Activated B cell treated with CpG ODN at 0.5 μM for 24 hours (primary cell): ENCODE data around the gene ARHGEF11. TPM values are rescaled to one million over a fixed set of nuclear protein-coding genes. Genes with fewer than 3 reads are reported as not detected.

Experiments
- ATAC-seq: fragments of 200-7000 bp; cut with Tn5 transposase; one replicate; pipeline ENCODE4 v1.10.0; 2021; ENCODE audit warnings: low read depth, mild to moderate bottlenecking, moderate library complexity
- CTCF ChIA-PET: fragments of 350-600 bp; sonication (Branson Sonifier 250); formaldehyde crosslinking; loops from one replicate; lab custom pipeline; 2021; ENCODE audit warnings: antibody characterized with exemption; lab: Charles Lee
- POLR2A ChIA-PET: fragments of 350-600 bp; sonication (Branson Sonifier 250); formaldehyde crosslinking; loops from one replicate; lab custom pipeline; 2021; ENCODE audit warnings: antibody characterized with exemption; lab: Charles Lee
- DNase-seq: peaks from one replicate; pipeline ENCODE4 v3.0.0; 2022
- H3K27ac Mint-ChIP-seq: one replicate; pipeline ENCODE4 v1.8.0; 2020; ENCODE audit warnings: mixed read lengths
- H3K27me3 Mint-ChIP-seq: one replicate; pipeline ENCODE4 v1.8.0; 2021; ENCODE audit warnings: mixed read lengths
- H3K36me3 Mint-ChIP-seq: one replicate; pipeline ENCODE4 v1.8.0; 2021; ENCODE audit warnings: low read depth, mixed read lengths
- H3K4me1 Mint-ChIP-seq: one replicate; pipeline ENCODE4 v1.8.0; 2021; ENCODE audit warnings: mixed read lengths
- H3K4me3 Mint-ChIP-seq: one replicate; pipeline ENCODE4 v1.8.0; 2020; ENCODE audit warnings: mild to moderate bottlenecking, mixed read lengths
- H3K9me3 Mint-ChIP-seq: one replicate; pipeline ENCODE4 v1.8.0; 2020; ENCODE audit warnings: mixed read lengths
- CTCF ChIP-seq: fragments of 200-600 bp; IDR thresholded peaks from one replicate; pipeline ENCODE4 v1.8.0; 2022; ENCODE audit warnings: antibody characterized with exemption, mild to moderate bottlenecking
- intact Hi-C: fragments of 100-400 bp; cut with micrococcal nuclease; formaldehyde crosslinking; loops from one replicate; pipeline ENCODE4 v1.15.1; 2024
- total RNA-seq: library from RNA; stranded (reverse); gene quantifications from 2 replicates; pipeline ENCODE4 v1.2.3, GENCODE V29; 2022

ARHGEF11 gene
- total RNA-seq, 1 donor from 2014 or later = 0.95 TPM

- ATAC-seq = no peak
- no peak for DNase-seq
- ChIA-PET CTCF (no interaction called here), POLR2A (no interaction called here)
- Mint-ChIP-seq H3K36me3 (no peaks in the 10 kb centered on the region), H3K27me3 (peaks cover 28% of the 10 kb centered on the region), H3K4me3 (no peak overlapping the region), H3K9me3 (no peaks in the 10 kb centered on the region), H3K27ac (no peak overlapping the region), H3K4me1 (no peaks in the 10 kb centered on the region)
- intact Hi-C loops = no loop called here
- no peak for TF ChIP-seq CTCF
These were observed 140.4 kb downstream of the ARHGEF11 start for GRCh38 chr1:156905176-156905575.

GRCh38 chr1:156904187-156904959, 141.2 kb downstream of the ARHGEF11 start:
- H3K4me3 Mint-ChIP-seq = no peak overlapping the region

GRCh38 chr1:156903328-156904091, 142.0 kb downstream of the ARHGEF11 start:
- DNase-seq = no peak
- H3K4me1 Mint-ChIP-seq = no peaks in the 10 kb centered on the region
- intact Hi-C loops = no loop called here
- POLR2A ChIA-PET = no interaction called here
- no peaks in the 10 kb centered on the region for H3K9me3 Mint-ChIP-seq
- no peak overlapping the region for H3K27ac Mint-ChIP-seq
- peaks cover 36% of the 10 kb centered on the region for H3K27me3 Mint-ChIP-seq
- ATAC-seq = no peak
- CTCF ChIA-PET = no interaction called here
- H3K4me3 Mint-ChIP-seq = no peak overlapping the region
- H3K36me3 Mint-ChIP-seq = no peaks in the 10 kb centered on the region
- TF ChIP-seq CTCF = no peak

More at GRCh38 chr1:156904187-156904959, 141.2 kb downstream of the ARHGEF11 start:
- intact Hi-C loops = no loop called here
- Mint-ChIP-seq H3K36me3 (no peaks in the 10 kb centered on the region), H3K27ac (no peak overlapping the region), H3K27me3 (peaks cover 29% of the 10 kb centered on the region), H3K9me3 (no peaks in the 10 kb centered on the region), H3K4me1 (no peaks in the 10 kb centered on the region)
- no peak for ATAC-seq
- POLR2A ChIA-PET = no interaction called here
- TF ChIP-seq CTCF = no peak
- CTCF ChIA-PET = no interaction called here
- no peak for DNase-seq

- ChIA-PET POLR2A (interaction anchor here (0.5 kb wide), 1 partner anchor 174 kb away, joined by 4 read pairs; the partner anchor contains the start of genes ISG20L2 and METTL25B), CTCF (interaction anchor here (1.2 kb wide), 1 partner anchor 13 kb away, joined by 3 read pairs; no protein-coding TSS in a partner anchor)
- Mint-ChIP-seq H3K4me1 (no peaks in the 10 kb centered on the region), H3K27ac (no peak overlapping the region), H3K9me3 (no peaks in the 10 kb centered on the region), H3K27me3 (peaks cover 44% of the 10 kb centered on the region), H3K4me3 (no peak overlapping the region), H3K36me3 (no peaks in the 10 kb centered on the region)
- no peak for TF ChIP-seq CTCF
- intact Hi-C loops = no loop called here
- DNase-seq = no peak
- no peak for ATAC-seq
These were observed 143.3 kb downstream of the ARHGEF11 start for GRCh38 chr1:156901966-156902915.
